ENCODE measurements around the gene PAK4. TPM values are rescaled to one million over a fixed set of nuclear protein-coding genes. Genes with fewer than 3 reads are reported as not detected.

Gene PAK4
- total RNA-seq, 3 donors from 2014 or later (not counting 1 experiment from before 2014, with no cell fraction given): 6.7 to 13.4 (median 11.8) TPM

- TF ChIP-seq CTCF (IDR thresholded peaks at IDR 0.05): no peak
- Mint-ChIP-seq H3K4me1 (peaks cover 5 to 17% of the 10 kb centered on the region in 2 donors), H3K36me3 (no peaks in the 10 kb centered on the region), H3K27me3 (ENCODE audit: low read depth in 2 of 2) (no peaks in the 10 kb centered on the region), H3K9me3 (no peaks in the 10 kb centered on the region), H3K27ac (peak overlapping the region in 1 of 2 donors; percentile 56), H3K4me3 (no peak overlapping the region)
- no peak overlapping the region for H3K27ac ChIP-seq (ENCODE audit: low read length)
- H3K9me3 ChIP-seq (ENCODE audit: control insufficient read depth, insufficient read depth, low read length): no peaks in the 10 kb centered on the region
- peaks cover 5% of the 10 kb centered on the region for H3K36me3 ChIP-seq (ENCODE audit: control insufficient read depth, insufficient read depth, low read length)
- peaks cover 5% of the 10 kb centered on the region for H3K4me1 ChIP-seq (ENCODE audit: control insufficient read depth, insufficient read depth, low read length)
- DNase-seq: no peak
- no peak overlapping the region for H3K4me3 ChIP-seq (ENCODE audit: low read length)
- H3K27me3 ChIP-seq (ENCODE audit: control insufficient read depth, insufficient read depth, low read length): no peaks in the 10 kb centered on the region
- ATAC-seq: no peak
- 93% methylated on average over 25 of the region's 25 CpGs for WGBS (ENCODE audit: insufficient coverage)
- intact Hi-C loops (cut with micrococcal nuclease): no loop called here
Measured at GRCh38 chr19:39167461-39168257, 42.1 kb downstream of the PAK4 start.

GRCh38 chr19:39168258-39169142 is 42.9 kb downstream of the PAK4 start:
- H3K36me3 ChIP-seq (ENCODE audit: control insufficient read depth, insufficient read depth, low read length): peaks cover 5% of the 10 kb centered on the region

GRCh38 chr19:39169143-39169810 is 43.7 kb downstream of the PAK4 start:
- ATAC-seq (no peak), DNase-seq (no peak)
- WGBS (ENCODE audit: insufficient coverage): 96% methylated on average over 36 of the region's 36 CpGs
- no peaks in the 10 kb centered on the region for H3K9me3 ChIP-seq (ENCODE audit: control insufficient read depth, insufficient read depth, low read length)
- Mint-ChIP-seq H3K4me3 (no peak overlapping the region), H3K27ac (peak overlapping the region in 1 of 2 donors; percentile 56), H3K9me3 (no peaks in the 10 kb centered on the region), H3K27me3 (ENCODE audit: low read depth in 2 of 2) (no peaks in the 10 kb centered on the region), H3K36me3 (no peaks in the 10 kb centered on the region), H3K4me1 (peaks cover 0 to 8% of the 10 kb centered on the region in 2 donors)
- TF ChIP-seq CTCF (IDR thresholded peaks at IDR 0.05): no peak
- no peaks in the 10 kb centered on the region for H3K4me1 ChIP-seq (ENCODE audit: control insufficient read depth, insufficient read depth, low read length)
- peaks cover 7% of the 10 kb centered on the region for H3K36me3 ChIP-seq (ENCODE audit: control insufficient read depth, insufficient read depth, low read length)
- intact Hi-C loops (cut with micrococcal nuclease): no loop called here
- no peaks in the 10 kb centered on the region for H3K27me3 ChIP-seq (ENCODE audit: control insufficient read depth, insufficient read depth, low read length)
- H3K4me3 ChIP-seq (ENCODE audit: low read length): no peak overlapping the region
- no peak overlapping the region for H3K27ac ChIP-seq (ENCODE audit: low read length)

More at GRCh38 chr19:39168258-39169142, 42.9 kb downstream of the PAK4 start:
- Histone ChIP-seq H3K27ac (ENCODE audit: low read length) (no peak overlapping the region), H3K4me3 (ENCODE audit: low read length) (no peak overlapping the region), H3K9me3 (ENCODE audit: control insufficient read depth, insufficient read depth, low read length) (no peaks in the 10 kb centered on the region), H3K27me3 (ENCODE audit: control insufficient read depth, insufficient read depth, low read length) (no peaks in the 10 kb centered on the region), H3K4me1 (ENCODE audit: control insufficient read depth, insufficient read depth, low read length) (no peaks in the 10 kb centered on the region)
- H3K36me3 Mint-ChIP-seq: no peaks in the 10 kb centered on the region
- DNase-seq (no peak), ATAC-seq (no peak)
- H3K27ac Mint-ChIP-seq: peak overlapping the region in 1 of 2 donors; percentile 56
- TF ChIP-seq CTCF (IDR thresholded peaks at IDR 0.05): no peak
- 91% methylated on average over 23 of the region's 23 CpGs for WGBS (ENCODE audit: insufficient coverage)
- H3K9me3 Mint-ChIP-seq: no peaks in the 10 kb centered on the region
- H3K4me1 Mint-ChIP-seq: peaks cover 0 to 11% of the 10 kb centered on the region in 2 donors
- no peak overlapping the region for H3K4me3 Mint-ChIP-seq
- H3K27me3 Mint-ChIP-seq (ENCODE audit: low read depth in 2 of 2): no peaks in the 10 kb centered on the region
- intact Hi-C loops (cut with micrococcal nuclease): no loop called here
